ENCODE measurements around the gene ZMYM1. TPM values are rescaled to one million over a fixed set of nuclear protein-coding genes. Genes with fewer than 3 reads are reported as not detected.

Gene ZMYM1
- 1 to 10 TPM; 3.3 to 5.7 TPM for total RNA-seq

DNA sequence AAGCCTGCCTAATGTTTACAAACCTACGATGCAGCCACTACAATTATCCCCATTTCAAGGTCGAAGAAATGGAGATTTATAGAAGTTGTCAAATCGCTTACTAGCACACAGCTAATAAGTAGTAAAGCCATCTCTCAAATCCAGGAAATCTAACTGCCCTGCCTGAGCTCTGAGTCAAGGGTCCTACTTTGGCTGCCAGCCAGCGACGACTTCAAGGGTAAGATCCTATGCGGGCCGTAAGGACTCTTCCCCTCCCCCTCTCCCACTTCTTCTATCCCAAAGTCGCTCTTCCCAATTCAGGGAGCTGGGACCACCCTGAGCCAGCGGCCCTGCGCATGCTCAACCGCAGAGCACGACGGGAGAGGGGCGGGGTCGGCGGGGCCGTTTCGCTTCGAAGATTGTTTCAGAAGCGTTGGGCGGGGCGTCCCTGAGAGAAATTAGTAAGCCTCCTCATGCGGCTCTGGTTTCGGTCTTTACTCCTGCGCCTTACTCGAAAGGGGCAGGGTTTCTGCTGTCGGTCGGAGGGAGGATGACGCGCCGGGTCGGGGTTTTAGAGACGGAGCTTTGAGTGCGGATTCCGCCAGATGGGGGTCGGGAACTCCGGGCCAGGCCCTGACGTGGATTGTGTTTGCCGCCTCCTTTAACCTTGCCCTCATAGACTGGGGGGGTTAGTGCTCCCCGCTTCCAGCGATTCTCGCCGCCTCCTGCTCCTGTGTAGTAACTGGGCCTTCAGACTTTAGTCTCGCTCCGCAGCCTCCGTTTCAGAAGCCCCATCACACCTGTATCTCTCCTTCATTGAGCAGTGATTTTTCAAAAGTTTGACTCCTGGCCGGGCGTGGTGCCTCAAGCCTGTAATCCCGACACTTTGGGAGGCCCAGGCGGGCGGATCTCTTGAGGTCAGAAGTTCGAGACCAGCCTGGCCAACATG is at the start of gene ZMYM1:
ZMYM1 (plus strand) TSS at position 383 of the 928 bp plus-strand sequence. CDS start 14,603 bp downstream, outside the sequence.
- no peaks in the 10 kb centered on the region for H3K9me3 Mint-ChIP-seq (ENCODE audit: low read depth)
- peak; percentile 95 for DNase-seq
- ChIA-PET CTCF (interaction anchor here (0.6 to 0.7 kb wide), 5 partner anchors 10 to 1339 kb away, joined by 3 to 9 read pairs (median 5); partner anchors contain the start of gene TMEM35B), POLR2A (interaction anchor here (0.6 to 1.4 kb wide), 6 partner anchors 47 to 114 kb away, joined by 3 to 5 read pairs (median 4); partner anchors contain the start of gene SFPQ)
- intact Hi-C loops (cut with DNase I, micrococcal nuclease): loop anchor here (1.0 to 10.0 kb wide), 10 partner anchors 48 to 564 kb away; partner anchors contain the start of genes SFPQ (in 2 of the 2), ZMYM6 (in 2 of the 2), KIAA0319L (in 1 of the 2) and NCDN (in 1 of the 2)
- peaks cover 5% of the 10 kb centered on the region for H3K27me3 Mint-ChIP-seq
- peaks cover 36% of the 10 kb centered on the region for H3K4me1 Mint-ChIP-seq
- peak; percentile 97 for ATAC-seq
- peak within 1 kb of the TSS; percentile 88 for H3K4me3 Mint-ChIP-seq
- H3K36me3 Mint-ChIP-seq (ENCODE audit: low read depth): peaks cover 6% of the 10 kb centered on the region
- peak within 1 kb of the TSS; percentile 97 for H3K27ac Mint-ChIP-seq

DNA sequence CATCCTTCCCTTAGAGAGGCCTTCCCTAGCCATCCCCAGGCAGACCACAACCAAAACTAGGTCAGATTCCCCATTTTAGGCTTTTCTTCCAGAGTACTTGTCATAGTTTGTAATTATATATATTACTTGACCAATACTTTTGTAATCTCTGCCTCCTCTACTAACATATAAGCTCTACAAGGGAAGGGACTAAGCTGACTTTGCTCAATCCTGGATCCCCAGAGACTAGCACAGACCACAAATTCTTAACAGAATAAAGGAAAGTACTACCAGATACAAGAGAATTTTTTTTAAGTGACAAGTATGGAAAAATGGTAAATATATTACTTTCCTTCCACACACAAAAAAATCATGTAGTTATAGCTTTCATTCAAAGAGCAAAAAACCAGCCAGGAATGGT is 49.4 kb upstream of the ZMYM1 start:
- peaks cover 37% of the 10 kb centered on the region for H3K4me1 Mint-ChIP-seq
- no peak overlapping the region for H3K27ac Mint-ChIP-seq
- ChIA-PET CTCF (interaction anchor here (0.8 to 2.4 kb wide), 6 partner anchors 9 to 177 kb away, joined by 3 to 6 read pairs (median 4); partner anchors contain the start of gene SMIM12), POLR2A (interaction anchor here (0.8 to 1.8 kb wide), 3 partner anchors 10 to 238 kb away, joined by 3 to 5 read pairs (median 5); partner anchors contain the start of gene ZMYM4)
- H3K4me3 Mint-ChIP-seq: peak overlapping the region; percentile 92
- H3K36me3 Mint-ChIP-seq (ENCODE audit: low read depth): peaks cover 32% of the 10 kb centered on the region
- peaks cover 9% of the 10 kb centered on the region for H3K9me3 Mint-ChIP-seq (ENCODE audit: low read depth)
- no peak for ATAC-seq
- DNase-seq: no peak
- intact Hi-C loops (cut with DNase I, micrococcal nuclease): loop anchor here (2.0 to 5.0 kb wide), 9 partner anchors 42 to 1597 kb away; partner anchors contain the start of genes AGO1 (in 1 of the 2), PHC2 (in 1 of the 2), PSMB2 (in 1 of the 2) and SFPQ (in 1 of the 2)
- no peaks in the 10 kb centered on the region for H3K27me3 Mint-ChIP-seq

DNA sequence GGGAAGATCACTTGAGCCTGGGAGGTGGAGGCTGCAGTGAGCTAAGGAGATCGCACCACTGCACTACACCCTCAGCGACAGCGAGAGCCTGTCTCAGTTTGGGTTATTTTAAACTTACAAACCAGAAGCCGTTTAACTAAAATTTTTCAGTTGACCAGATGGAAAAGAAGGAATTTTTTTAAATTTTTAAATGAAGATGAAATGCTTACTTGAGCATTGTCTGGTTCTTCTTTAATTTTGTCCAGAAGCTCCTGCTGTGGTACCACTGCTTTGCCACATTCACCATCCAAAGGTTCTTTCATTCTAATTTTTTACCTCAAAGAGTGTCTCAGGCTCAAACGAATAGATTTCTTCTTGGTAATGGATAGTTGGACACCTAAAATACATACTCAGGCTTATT is 48.8 kb upstream of the ZMYM1 start:
- peaks cover 37% of the 10 kb centered on the region for H3K4me1 Mint-ChIP-seq
- intact Hi-C loops (cut with DNase I, micrococcal nuclease): loop anchor here (2.0 to 5.0 kb wide), 9 partner anchors 43 to 1598 kb away; partner anchors contain the start of genes AGO1 (in 1 of the 2), PHC2 (in 1 of the 2), PSMB2 (in 1 of the 2) and SFPQ (in 1 of the 2)
- H3K4me3 Mint-ChIP-seq: peak overlapping the region; percentile 92
- CTCF ChIA-PET: interaction anchor here (0.7 to 2.4 kb wide), 8 partner anchors 9 to 178 kb away, joined by 3 to 6 read pairs (median 3); partner anchors contain the start of gene SMIM12
- peaks cover 9% of the 10 kb centered on the region for H3K9me3 Mint-ChIP-seq (ENCODE audit: low read depth)
- H3K27ac Mint-ChIP-seq: peak overlapping the region; percentile 92
- no peaks in the 10 kb centered on the region for H3K27me3 Mint-ChIP-seq
- POLR2A ChIA-PET: interaction anchor here (0.6 to 1.8 kb wide), 7 partner anchors 11 to 1555 kb away, joined by 3 to 5 read pairs (median 5); partner anchors contain the start of gene ZMYM4
- peaks cover 32% of the 10 kb centered on the region for H3K36me3 Mint-ChIP-seq (ENCODE audit: low read depth)
- ATAC-seq: no peak
- DNase-seq: peak; percentile 11

DNA sequence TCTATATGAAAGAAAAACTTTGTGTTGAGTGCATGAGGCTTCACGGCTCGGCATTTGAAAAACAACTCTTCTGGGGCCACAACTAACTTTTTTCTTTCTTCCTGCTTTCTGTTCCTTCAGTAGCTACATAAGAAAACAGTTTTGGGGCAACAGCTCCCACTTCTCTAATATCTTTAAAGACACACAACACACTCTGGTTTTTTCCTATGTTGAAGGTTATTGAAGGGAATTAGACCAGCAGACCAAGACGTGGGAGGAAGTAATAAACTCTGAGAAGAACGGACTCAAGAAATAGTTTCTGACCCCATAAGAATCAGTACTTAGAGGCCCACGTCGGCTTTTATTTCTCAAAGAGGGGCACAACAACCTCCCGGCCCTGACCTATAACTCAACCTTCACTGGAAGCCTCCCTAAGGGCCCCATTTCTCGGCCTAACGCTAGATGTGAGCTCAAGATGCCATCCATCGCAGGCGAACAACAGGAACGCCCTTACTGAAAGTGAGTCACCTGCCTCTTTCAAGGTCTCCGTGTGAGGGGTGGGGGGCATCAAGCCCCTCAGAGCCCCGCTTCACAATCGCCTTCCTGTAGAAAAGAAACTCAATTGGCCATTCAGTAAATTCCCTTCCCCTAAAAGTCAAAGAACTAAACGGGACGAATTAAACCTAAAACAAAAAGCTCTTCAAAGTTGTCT is 48.3 kb upstream of the ZMYM1 start:
- Mint-ChIP-seq H3K9me3 (ENCODE audit: low read depth) (peaks cover 9% of the 10 kb centered on the region), H3K27ac (peak overlapping the region; percentile 92), H3K27me3 (no peaks in the 10 kb centered on the region), H3K36me3 (ENCODE audit: low read depth) (peaks cover 29% of the 10 kb centered on the region), H3K4me1 (peaks cover 33% of the 10 kb centered on the region), H3K4me3 (peak overlapping the region; percentile 92)
- POLR2A ChIA-PET: interaction anchor here (0.6 to 1.8 kb wide), 5 partner anchors 150 to 1555 kb away, joined by 3 to 5 read pairs (median 5); partner anchors contain the start of gene ZMYM4
- intact Hi-C loops (cut with DNase I, micrococcal nuclease): loop anchor here (1.0 to 5.0 kb wide), 16 partner anchors 44 to 1599 kb away; partner anchors contain the start of genes SFPQ (in 2 of the 2), SMIM12 (in 2 of the 2), TMEM35B (in 2 of the 2) and ZMYM1 (in 2 of the 2)
- DNase-seq (peak; percentile 63), ATAC-seq (peak; percentile 70)
- CTCF ChIA-PET: interaction anchor here (0.7 to 2.4 kb wide), 6 partner anchors 10 to 178 kb away, joined by 3 to 6 read pairs (median 4); partner anchors contain the start of gene SMIM12

DNA sequence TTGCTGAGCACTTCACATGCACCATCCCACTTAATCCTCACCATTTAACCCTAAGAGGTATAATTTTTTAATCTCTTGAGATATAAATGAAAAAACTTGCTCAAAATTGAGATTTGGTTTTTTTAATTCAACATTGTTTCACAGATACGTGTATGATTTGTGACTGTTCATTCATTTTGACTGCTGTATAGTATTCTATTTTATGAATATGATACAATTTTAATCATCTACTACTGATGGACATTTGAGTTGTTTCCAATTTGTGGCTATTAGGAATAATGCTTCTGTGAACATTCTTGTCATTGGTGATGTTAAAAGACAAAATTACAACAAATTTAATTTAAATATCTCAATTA is 46.8 kb upstream of the ZMYM1 start:
- Mint-ChIP-seq H3K36me3 (ENCODE audit: low read depth) (peaks cover 21% of the 10 kb centered on the region), H3K27me3 (no peaks in the 10 kb centered on the region)

DNA sequence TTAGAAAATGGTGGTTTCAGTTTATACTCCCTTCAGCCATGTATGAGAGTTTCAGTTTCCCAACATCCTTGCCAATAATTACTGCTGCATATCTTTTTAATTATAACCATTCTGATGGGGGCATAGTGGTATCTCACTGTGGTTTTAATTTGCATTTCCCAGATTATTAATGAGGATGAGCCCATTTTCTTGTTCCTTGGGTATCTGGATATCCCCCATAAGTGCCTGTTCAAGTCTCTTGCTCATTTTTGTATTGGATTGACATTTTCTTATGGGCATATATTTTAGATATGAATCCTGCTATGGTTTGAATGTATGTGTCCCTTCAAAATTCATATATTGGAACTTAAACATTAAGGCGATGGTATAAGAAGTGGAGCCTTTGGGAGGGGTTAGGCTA is 45.8 kb upstream of the ZMYM1 start:
- intact Hi-C loops (cut with DNase I, micrococcal nuclease): loop anchor here (5.0 kb wide), 6 partner anchors 46 to 1601 kb away; partner anchors contain the start of genes AGO1 (in 1 of the 2), PHC2 (in 1 of the 2), TMEM35B (in 1 of the 2) and TRAPPC3 (in 1 of the 2)
- H3K4me1 Mint-ChIP-seq: peaks cover 21% of the 10 kb centered on the region
- POLR2A ChIA-PET: no interaction called here
- no peak overlapping the region for H3K27ac Mint-ChIP-seq
- no peak overlapping the region for H3K4me3 Mint-ChIP-seq
- peaks cover 16% of the 10 kb centered on the region for H3K36me3 Mint-ChIP-seq (ENCODE audit: low read depth)
- H3K9me3 Mint-ChIP-seq (ENCODE audit: low read depth): peaks cover 9% of the 10 kb centered on the region
- CTCF ChIA-PET: no interaction called here
- DNase-seq (no peak), ATAC-seq (no peak)
- no peaks in the 10 kb centered on the region for H3K27me3 Mint-ChIP-seq

More for the DNA sequence above, 46.8 kb upstream of the ZMYM1 start:
- no peak overlapping the region for H3K27ac Mint-ChIP-seq
- peaks cover 23% of the 10 kb centered on the region for H3K4me1 Mint-ChIP-seq
- intact Hi-C loops (cut with DNase I, micrococcal nuclease): loop anchor here (5.0 kb wide), 6 partner anchors 45 to 1600 kb away; partner anchors contain the start of genes AGO1 (in 1 of the 2), PHC2 (in 1 of the 2), TMEM35B (in 1 of the 2) and TRAPPC3 (in 1 of the 2)
- ChIA-PET CTCF (interaction anchor here (0.6 kb wide), 1 partner anchor 18 kb away, joined by 3 read pairs; no protein-coding TSS in a partner anchor), POLR2A (interaction anchor here (0.7 to 1.0 kb wide), 2 partner anchors 46 to 47 kb away, joined by 3 read pairs; partner anchors contain the start of gene TMEM35B)
- ATAC-seq: no peak
- peaks cover 9% of the 10 kb centered on the region for H3K9me3 Mint-ChIP-seq (ENCODE audit: low read depth)
- peak overlapping the region; percentile 92 for H3K4me3 Mint-ChIP-seq
- no peak for DNase-seq

DNA sequence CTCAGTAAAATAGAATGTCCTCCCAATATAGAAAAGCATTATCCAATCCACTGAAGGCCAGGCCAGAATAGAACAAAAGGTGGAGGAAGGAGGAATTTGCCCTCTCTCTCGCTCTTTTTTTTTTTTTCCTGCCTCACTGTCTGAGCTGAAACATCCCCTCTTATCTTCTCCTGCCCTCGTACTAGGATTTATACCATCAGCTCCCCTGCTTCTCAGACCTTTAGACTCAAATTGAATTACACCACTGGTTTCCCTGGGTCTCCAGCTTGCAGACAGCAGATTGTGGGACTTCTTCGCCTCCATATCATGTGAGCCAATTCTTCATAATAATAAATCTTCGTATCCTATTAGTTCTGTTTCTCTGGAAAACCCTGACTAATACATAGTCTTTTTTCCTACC is 42.6 kb upstream of the ZMYM1 start:
- intact Hi-C loops (cut with DNase I, micrococcal nuclease): no loop called here
- Mint-ChIP-seq H3K27me3 (peaks cover 3% of the 10 kb centered on the region), H3K36me3 (ENCODE audit: low read depth) (peaks cover 9% of the 10 kb centered on the region), H3K27ac (no peak overlapping the region), H3K9me3 (ENCODE audit: low read depth) (peaks cover 9% of the 10 kb centered on the region), H3K4me3 (no peak overlapping the region), H3K4me1 (peaks cover 3% of the 10 kb centered on the region)
- POLR2A ChIA-PET: no interaction called here
- ATAC-seq: no peak
- no peak for DNase-seq
- CTCF ChIA-PET: interaction anchor here (0.8 kb wide), 1 partner anchor 54 kb away, joined by 4 read pairs; no protein-coding TSS in a partner anchor

DNA sequence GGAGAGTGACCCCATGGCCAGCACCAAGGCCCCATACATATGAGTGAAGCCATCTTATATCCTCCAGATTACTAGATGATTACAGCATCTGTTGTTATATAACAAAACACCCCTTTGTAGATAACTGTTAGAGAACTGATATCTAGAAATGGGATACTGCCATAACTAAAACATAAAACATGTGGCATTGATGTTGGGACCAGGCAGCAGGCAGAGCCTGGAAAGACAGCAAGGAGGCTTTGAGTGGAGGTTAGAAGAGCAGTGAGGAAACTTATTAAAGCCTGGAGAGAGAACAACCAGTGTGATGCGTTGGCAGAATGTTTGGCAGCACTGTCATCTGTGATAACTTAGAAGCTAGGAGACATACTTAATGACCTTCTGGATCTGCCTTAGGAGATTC is 42.0 kb upstream of the ZMYM1 start:
- ChIA-PET POLR2A (no interaction called here), CTCF (no interaction called here)
- Mint-ChIP-seq H3K4me3 (no peak overlapping the region), H3K4me1 (peaks cover 3% of the 10 kb centered on the region), H3K27ac (no peak overlapping the region), H3K36me3 (ENCODE audit: low read depth) (peaks cover 7% of the 10 kb centered on the region), H3K9me3 (ENCODE audit: low read depth) (peaks cover 9% of the 10 kb centered on the region), H3K27me3 (peaks cover 3% of the 10 kb centered on the region)
- intact Hi-C loops (cut with DNase I, micrococcal nuclease): no loop called here
- ATAC-seq: no peak
- no peak for DNase-seq

DNA sequence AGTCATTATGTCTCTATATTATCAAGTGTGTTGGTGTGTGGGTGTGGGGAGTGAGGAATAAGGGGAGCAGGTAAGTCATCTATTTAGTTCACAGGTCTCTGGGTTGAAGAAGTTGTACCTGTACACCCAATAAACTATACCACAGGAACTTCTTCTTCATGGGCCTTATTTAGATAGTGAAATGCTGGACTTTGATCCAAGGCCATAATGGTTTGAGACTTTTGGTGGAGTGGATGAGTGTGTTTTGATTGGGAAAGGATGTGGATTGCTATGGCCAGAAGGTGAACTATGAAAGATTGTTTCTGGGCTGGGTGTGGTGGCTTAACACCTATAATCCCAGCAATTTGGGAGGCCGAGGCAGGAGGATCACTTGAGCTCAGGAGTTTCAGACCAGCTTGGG is 40.5 kb upstream of the ZMYM1 start:
- no peak for DNase-seq
- ChIA-PET CTCF (interaction anchor here (0.7 kb wide), 1 partner anchor 9 kb away, joined by 3 read pairs; no protein-coding TSS in a partner anchor), POLR2A (no interaction called here)
- no peak overlapping the region for H3K27ac Mint-ChIP-seq
- H3K9me3 Mint-ChIP-seq (ENCODE audit: low read depth): peaks cover 2% of the 10 kb centered on the region
- no peak for ATAC-seq
- no peak overlapping the region for H3K4me3 Mint-ChIP-seq
- intact Hi-C loops (cut with DNase I, micrococcal nuclease): no loop called here
- H3K4me1 Mint-ChIP-seq: peaks cover 3% of the 10 kb centered on the region
- no peaks in the 10 kb centered on the region for H3K36me3 Mint-ChIP-seq (ENCODE audit: low read depth)
- peaks cover 3% of the 10 kb centered on the region for H3K27me3 Mint-ChIP-seq

DNA sequence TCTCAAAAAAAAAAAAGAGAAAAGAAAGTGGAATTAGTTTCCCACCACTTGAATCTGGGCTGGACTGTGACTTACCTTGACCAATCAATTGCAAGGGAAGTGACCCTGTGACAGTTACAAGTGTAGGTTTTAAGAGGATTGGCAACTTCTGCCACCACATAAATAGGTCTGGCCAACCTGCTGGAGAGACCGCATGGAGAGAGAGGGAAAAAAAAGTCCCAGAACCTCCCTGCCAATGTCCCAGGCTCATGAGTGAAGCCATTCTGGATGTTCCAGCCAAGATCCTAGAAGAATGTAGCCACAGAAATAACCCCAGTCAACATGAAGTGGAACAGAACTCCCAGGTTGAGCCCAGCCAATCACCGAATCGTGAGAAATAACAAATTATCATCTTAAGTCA is 35.7 kb upstream of the ZMYM1 start:
- Mint-ChIP-seq H3K27me3 (peaks cover 3% of the 10 kb centered on the region), H3K27ac (no peak overlapping the region), H3K9me3 (ENCODE audit: low read depth) (no peaks in the 10 kb centered on the region), H3K4me1 (peaks cover 4% of the 10 kb centered on the region), H3K36me3 (ENCODE audit: low read depth) (no peaks in the 10 kb centered on the region), H3K4me3 (no peak overlapping the region)
- ChIA-PET POLR2A (no interaction called here), CTCF (no interaction called here)
- intact Hi-C loops (cut with DNase I, micrococcal nuclease): no loop called here
- no peak for DNase-seq
- no peak for ATAC-seq

Measured in activated CD4-positive, alpha-beta T cell treated with anti-CD3 and anti-CD28 coated beads for 36 hours (primary cell).